ENCODE measurements around the gene ZFAND3.

DNA sequence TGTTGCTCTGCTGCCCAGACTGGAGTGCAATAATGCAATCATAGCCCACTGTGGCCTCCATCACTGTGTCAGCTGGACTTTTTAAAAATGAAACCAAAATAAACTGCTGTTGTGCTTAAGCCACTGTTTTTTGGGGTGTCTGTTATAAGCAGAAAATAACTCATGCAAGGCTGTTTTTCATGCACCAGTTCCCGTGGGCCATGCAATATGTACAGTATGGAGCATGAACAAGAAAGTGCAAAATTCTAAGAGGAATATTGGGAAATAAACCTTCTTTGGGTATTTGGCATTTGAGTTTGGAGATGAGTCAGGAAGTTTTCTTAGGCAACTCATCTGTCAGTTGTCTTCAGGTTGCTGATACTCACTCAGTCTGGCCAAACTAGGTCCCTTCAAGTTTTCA is 14.9 kb upstream of the ZFAND3 start:
- TF ChIP-seq, protein P1, sequence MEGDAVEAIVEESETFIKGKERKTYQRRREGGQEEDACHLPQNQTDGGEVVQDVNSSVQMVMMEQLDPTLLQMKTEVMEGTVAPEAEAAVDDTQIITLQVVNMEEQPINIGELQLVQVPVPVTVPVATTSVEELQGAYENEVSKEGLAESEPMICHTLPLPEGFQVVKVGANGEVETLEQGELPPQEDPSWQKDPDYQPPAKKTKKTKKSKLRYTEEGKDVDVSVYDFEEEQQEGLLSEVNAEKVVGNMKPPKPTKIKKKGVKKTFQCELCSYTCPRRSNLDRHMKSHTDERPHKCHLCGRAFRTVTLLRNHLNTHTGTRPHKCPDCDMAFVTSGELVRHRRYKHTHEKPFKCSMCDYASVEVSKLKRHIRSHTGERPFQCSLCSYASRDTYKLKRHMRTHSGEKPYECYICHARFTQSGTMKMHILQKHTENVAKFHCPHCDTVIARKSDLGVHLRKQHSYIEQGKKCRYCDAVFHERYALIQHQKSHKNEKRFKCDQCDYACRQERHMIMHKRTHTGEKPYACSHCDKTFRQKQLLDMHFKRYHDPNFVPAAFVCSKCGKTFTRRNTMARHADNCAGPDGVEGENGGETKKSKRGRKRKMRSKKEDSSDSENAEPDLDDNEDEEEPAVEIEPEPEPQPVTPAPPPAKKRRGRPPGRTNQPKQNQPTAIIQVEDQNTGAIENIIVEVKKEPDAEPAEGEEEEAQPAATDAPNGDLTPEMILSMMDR (IDR thresholded peaks at IDR 0.05; ENCODE audit: borderline replicate concordance, extremely low read depth, low read length, poor library complexity, severe bottlenecking): no peak
- no peak for TF ChIP-seq EZH2 (IDR thresholded peaks at IDR 0.05; ENCODE audit: borderline replicate concordance, low read depth, low read length, severe bottlenecking)
